CD4-positive, alpha-beta T cell (primary cell): ENCODE results near the gene MCRS1. TPM values are rescaled to one million over a fixed set of nuclear protein-coding genes. Genes with fewer than 3 reads are reported as not detected.

Source experiments
- ATAC-seq: fragments of 200-7000 bp; cut with Tn5 transposase; one replicate; pipeline ENCODE4 v1.10.0; 2022; ENCODE audit warnings: mild to moderate bottlenecking; ENCODE audit not compliant: poor library complexity
- CTCF ChIA-PET: fragments of 350-600 bp; sonication (Branson Sonifier 250); formaldehyde crosslinking; loops from one replicate; lab custom pipeline; 2021; ENCODE audit warnings: antibody characterized with exemption, inconsistent platforms; lab: Charles Lee
- POLR2A ChIA-PET: fragments of 350-600 bp; sonication (Branson Sonifier 250); formaldehyde crosslinking; loops from one replicate; lab custom pipeline; 2021; ENCODE audit warnings: antibody characterized with exemption, inconsistent platforms; lab: Charles Lee
- DNase-seq, 14 experiments: peaks; one replicate each; pipeline ENCODE4 v3.0.0-alpha.2; 2013 to 2020; ENCODE audit warnings: mixed read lengths in 2 of 14
- H3K27ac ChIP-seq, 2 donors: one replicate each; pipeline versions ENCODE4 v1.5.1 to v1.7.0; 2013; ENCODE audit warnings: low read length in 2 of 2, low read depth in 1 of 2, mild to moderate bottlenecking in 1 of 2
- H3K27me3 ChIP-seq, 2 experiments: 1 replicate in 1 of 2; 2 replicates in 1 of 2; pipeline versions ENCODE4 v1.6.1 to v1.7.0; 2013; ENCODE audit warnings: low read length in 2 of 2, control low read depth in 1 of 2, mild to moderate bottlenecking in 1 of 2, moderate library complexity in 1 of 2; ENCODE audit not compliant: insufficient read depth in 2 of 2, control insufficient read depth in 1 of 2
- H3K36me3 ChIP-seq: one replicate; pipeline ENCODE4 v1.6.1; 2013; ENCODE audit warnings: low read length, control low read depth; ENCODE audit not compliant: insufficient read depth
- H3K4me1 ChIP-seq: one replicate; pipeline ENCODE4 v1.6.1; 2013; ENCODE audit warnings: low read length, control low read depth; ENCODE audit not compliant: insufficient read depth
- H3K4me3 ChIP-seq: one replicate; pipeline ENCODE4 v1.5.1; 2013; ENCODE audit warnings: mild to moderate bottlenecking, low read length, moderate library complexity
- H3K9me3 ChIP-seq, 2 experiments: 1 replicate in 1 of 2; 2 replicates in 1 of 2; pipeline versions ENCODE4 v1.6.1 to v1.7.0; 2013; ENCODE audit warnings: low read length in 2 of 2, mild to moderate bottlenecking in 2 of 2, control low read depth in 1 of 2, moderate library complexity in 1 of 2; ENCODE audit not compliant: control insufficient read depth in 1 of 2, insufficient read depth in 1 of 2
- H3K27ac Mint-ChIP-seq: one replicate; pipeline ENCODE4 v1.8.0; 2020; ENCODE audit warnings: mixed read lengths
- H3K27me3 Mint-ChIP-seq: one replicate; pipeline ENCODE4 v1.8.0; 2021; ENCODE audit warnings: mixed read lengths
- H3K36me3 Mint-ChIP-seq: one replicate; pipeline ENCODE4 v1.8.0; 2021; ENCODE audit warnings: low read depth, mixed read lengths
- H3K4me1 Mint-ChIP-seq: one replicate; pipeline ENCODE4 v1.8.0; 2021; ENCODE audit warnings: low read depth, mixed read lengths
- H3K4me3 Mint-ChIP-seq: one replicate; pipeline ENCODE4 v1.8.0; 2020; ENCODE audit warnings: mild to moderate bottlenecking, mixed read lengths
- H3K9me3 Mint-ChIP-seq: one replicate; pipeline ENCODE4 v1.8.0; 2020; ENCODE audit warnings: mixed read lengths
- CTCF ChIP-seq: fragments of 200-600 bp; IDR thresholded peaks from one replicate; pipeline ENCODE4 v1.8.0; 2022; ENCODE audit warnings: antibody characterized with exemption, mild to moderate bottlenecking
- intact Hi-C, 2 experiments: fragments of 100-400 bp; cut with DNase I in 1 of 2; cut with micrococcal nuclease in 1 of 2; formaldehyde crosslinking; loops; one replicate each; pipeline versions ENCODE4 v1.15.1 to v1.9.0; 2023 to 2025; cut with DNase I, micrococcal nuclease
- total RNA-seq, 174 experiments: library from RNA in 2 of 174; stranded (reverse) in 2 of 174; gene quantifications; one replicate each; pipeline ENCODE4 v1.2.3 and lab custom pipeline; 2021 to 2026

MCRS1 gene
- total RNA-seq, 2 experiments from 2014 or later = 49.0 to 56.4 TPM

DNA sequence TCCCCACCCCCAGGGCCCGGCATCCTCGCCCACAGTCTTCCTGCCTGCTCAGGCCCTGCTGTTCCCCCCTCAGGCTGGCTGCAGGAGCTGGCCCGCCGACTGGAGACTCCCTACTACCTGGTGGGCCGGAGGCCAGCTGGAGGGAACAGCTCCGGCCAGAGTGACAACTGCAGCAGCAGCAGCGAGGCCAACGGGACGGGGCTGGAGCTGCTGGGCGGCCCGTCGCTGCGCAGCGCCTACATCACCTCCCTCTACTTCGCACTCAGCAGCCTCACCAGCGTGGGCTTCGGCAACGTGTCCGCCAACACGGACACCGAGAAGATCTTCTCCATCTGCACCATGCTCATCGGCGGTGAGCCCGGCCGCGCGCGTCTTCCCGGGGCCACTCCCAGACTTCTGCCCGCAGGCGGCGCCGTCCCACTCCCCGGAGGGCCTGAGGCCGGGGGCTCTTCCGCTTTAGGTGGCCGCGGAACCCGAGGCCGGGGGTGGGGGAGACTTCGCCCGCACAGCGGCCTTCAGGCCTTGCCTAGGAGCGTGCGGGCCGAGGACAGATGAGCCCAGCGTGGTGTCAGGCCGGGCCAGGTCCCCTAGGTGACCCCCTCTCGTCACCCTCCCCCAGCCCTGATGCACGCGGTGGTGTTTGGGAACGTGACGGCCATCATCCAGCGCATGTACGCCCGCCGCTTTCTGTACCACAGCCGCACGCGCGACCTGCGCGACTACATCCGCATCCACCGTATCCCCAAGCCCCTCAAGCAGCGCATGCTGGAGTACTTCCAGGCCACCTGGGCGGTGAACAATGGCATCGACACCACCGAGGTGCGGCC, 18.9 kb downstream of the MCRS1 start:
- ATAC-seq (peak; percentile 49), DNase-seq (peak in 7 of 14 experiments; percentile 23 to 61 (median 37))
- ChIA-PET POLR2A (interaction anchor here (1.1 to 1.3 kb wide), 2 partner anchors 18 to 73 kb away, joined by 3 to 5 read pairs; no protein-coding TSS in a partner anchor), CTCF (no interaction called here)
- peak; percentile 42 for TF ChIP-seq CTCF
- intact Hi-C loops = no loop called here
- Mint-ChIP-seq H3K27ac (no peak overlapping the region), H3K27me3 (peaks cover 25% of the 10 kb centered on the region), H3K9me3 (no peaks in the 10 kb centered on the region), H3K4me1 (peaks cover 12% of the 10 kb centered on the region), H3K36me3 (no peaks in the 10 kb centered on the region), H3K4me3 (peak overlapping the region; percentile 77)
- peaks cover 0 to 13% of the 10 kb centered on the region in 2 experiments for H3K9me3 ChIP-seq
- no peaks in the 10 kb centered on the region for H3K36me3 ChIP-seq
- peaks cover 15% of the 10 kb centered on the region for H3K4me1 ChIP-seq
- H3K27me3 ChIP-seq = peaks cover 6 to 17% of the 10 kb centered on the region in 2 experiments
- peak overlapping the region; percentile 54 for H3K4me3 ChIP-seq
- H3K27ac ChIP-seq = no peak overlapping the region

- no peak for TF ChIP-seq CTCF
- Mint-ChIP-seq H3K36me3 (no peaks in the 10 kb centered on the region), H3K4me3 (peak overlapping the region; percentile 77), H3K27me3 (peaks cover 23% of the 10 kb centered on the region), H3K27ac (no peak overlapping the region), H3K4me1 (peaks cover 8% of the 10 kb centered on the region), H3K9me3 (no peaks in the 10 kb centered on the region)
- DNase-seq = no peak
- POLR2A ChIA-PET = interaction anchor here (1.1 to 1.3 kb wide), 2 partner anchors 18 to 74 kb away, joined by 3 to 5 read pairs; no protein-coding TSS in a partner anchor
- Histone ChIP-seq H3K27ac (no peak overlapping the region), H3K4me1 (peaks cover 15% of the 10 kb centered on the region), H3K9me3 (peaks cover 0 to 13% of the 10 kb centered on the region in 2 experiments), H3K27me3 (peaks cover 6 to 17% of the 10 kb centered on the region in 2 experiments), H3K36me3 (no peaks in the 10 kb centered on the region), H3K4me3 (peak overlapping the region; percentile 54)
- intact Hi-C loops = no loop called here
- ATAC-seq = no peak
- CTCF ChIA-PET = no interaction called here
Observed at GRCh38 chr12:49548481-49548821, 19.5 kb downstream of the MCRS1 start.

DNA sequence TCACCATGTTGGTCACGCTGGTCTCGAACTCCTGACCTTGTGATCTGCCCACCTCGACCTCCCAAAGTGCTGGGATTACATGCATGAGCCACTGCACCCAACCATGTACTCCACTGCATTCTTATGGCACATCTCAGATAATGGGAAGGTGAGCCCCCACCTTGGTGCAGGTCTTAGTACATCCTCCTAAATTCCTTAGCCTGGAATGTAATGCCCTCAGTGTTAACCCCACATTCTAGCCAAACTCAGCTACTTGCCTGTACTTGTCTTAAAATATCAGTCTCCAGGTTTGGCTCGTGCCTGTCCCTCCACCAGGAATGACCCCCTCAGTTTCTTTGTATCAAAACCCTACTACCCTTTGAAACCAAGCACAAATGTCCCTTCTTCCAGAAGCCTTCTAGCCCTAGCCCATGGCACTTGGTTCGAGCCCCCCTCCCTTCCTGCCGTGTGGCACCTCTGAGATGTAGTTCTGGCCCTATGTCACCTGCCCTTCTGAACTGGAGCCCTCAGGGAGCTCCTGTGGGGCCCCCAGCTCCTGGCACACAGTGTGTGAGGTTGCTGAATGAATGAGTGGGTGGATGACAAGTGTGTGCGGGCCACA, 20.8 kb downstream of the MCRS1 start:
- Mint-ChIP-seq H3K4me3 (no peak overlapping the region), H3K27ac (no peak overlapping the region), H3K4me1 (peaks cover 8% of the 10 kb centered on the region), H3K36me3 (no peaks in the 10 kb centered on the region), H3K27me3 (peaks cover 21% of the 10 kb centered on the region), H3K9me3 (no peaks in the 10 kb centered on the region)
- Histone ChIP-seq H3K36me3 (no peaks in the 10 kb centered on the region), H3K4me1 (peaks cover 15% of the 10 kb centered on the region), H3K4me3 (no peak overlapping the region), H3K9me3 (peaks cover 0 to 13% of the 10 kb centered on the region in 2 experiments), H3K27me3 (peaks cover 6 to 17% of the 10 kb centered on the region in 2 experiments), H3K27ac (no peak overlapping the region)
- ChIA-PET POLR2A (no interaction called here), CTCF (no interaction called here)
- no peak for DNase-seq
- intact Hi-C loops = no loop called here
- no peak for TF ChIP-seq CTCF
- ATAC-seq = no peak
